Adrenal gland (tissue), 12 donors: ENCODE results near the gene EYS. TPM values are rescaled to one million over a fixed set of nuclear protein-coding genes. Genes with fewer than 3 reads are reported as not detected.

Experiments
- DNase-seq, 7 donors: peaks; one replicate each; pipeline ENCODE4 v3.0.0-alpha.2; 2019 to 2020
- H3K27ac ChIP-seq, 5 donors: fragments of 200-600 bp; sonication (generic) in 4 of 5; 1 replicate in 3 of 5; 2 replicates in 2 of 5; pipeline versions ENCODE4 v1.5.1 to v1.8.0; 2016 to 2020; ENCODE audit warnings: mild to moderate bottlenecking in 1 of 5
- H3K27me3 ChIP-seq: fragments of 200-600 bp; 2 replicates; pipeline ENCODE4 v1.8.0; 2021
- H3K36me3 ChIP-seq, 2 donors: fragments of 200-600 bp; replicated peaks in 1 of 2; 1 replicate in 1 of 2; 2 replicates in 1 of 2; pipeline versions ENCODE4 v1.5.1 to v1.8.0; 2018 to 2022
- H3K4me1 ChIP-seq, 2 donors: fragments of 200-600 bp; replicated peaks in 1 of 2; 1 replicate in 1 of 2; 2 replicates in 1 of 2; pipeline versions ENCODE4 v1.5.1 to v1.8.0; 2018 to 2021
- H3K4me3 ChIP-seq, 4 donors: fragments of 200-600 bp; sonication (generic) in 3 of 4; one replicate each; pipeline ENCODE4 v1.5.1; 2016 to 2018
- H3K9me3 ChIP-seq, 3 donors: fragments of 200-600 bp; sonication (generic) in 1 of 3; replicated peaks in 1 of 3; 1 replicate in 2 of 3; 2 replicates in 1 of 3; pipeline versions ENCODE4 v1.5.1 to v1.8.0; 2016 to 2021
- CTCF ChIP-seq, 6 experiments: fragments of 450-650 bp in 4 of 6; fragments of 200-600 bp in 2 of 6; sonication (generic) in 1 of 6; IDR thresholded peaks; 1 replicate in 5 of 6; 2 replicates in 1 of 6; pipeline versions ENCODE4 v1.5.1 to v1.8.0; 2016 to 2021; ENCODE audit warnings: antibody characterized with exemption in 6 of 6, mild to moderate bottlenecking in 2 of 6, moderate library complexity in 1 of 6
- POLR2A ChIP-seq, 2 donors: fragments of 450-650 bp; IDR thresholded peaks; one replicate each; pipeline ENCODE4 v1.6.1; 2017; ENCODE audit warnings: antibody characterized with exemption in 2 of 2, mild to moderate bottlenecking in 2 of 2, moderate library complexity in 1 of 2
- WGBS, 4 donors: extraction: QIAGEN DNeasy Blood & Tissue Kit in 2 of 4; methylation state at CpG; one replicate each; pipeline versions ENCODE4 v1.1.5 to v1.1.7; 2013 to 2017; 5-methylcytosine and 5-hydroxymethylcytosine counted together
- intact Hi-C, 2 donors: fragments of 100-400 bp; cut with DNase I; formaldehyde crosslinking; loops; one replicate each; pipeline versions ENCODE4 v1.14.1 to v1.15.0; 2022 to 2023
- polyA plus RNA-seq, 3 donors: library from polyadenylated mRNA; stranded (reverse); fragments of 200-250 nt in 2 of 3; fragments of 350-450 nt in 1 of 3; fragmentation: Illumina TruSeq in 1 of 3; extraction: RNeasy Lipid Tissue Mini Kit (QIAGEN cat#74804) in 1 of 3; gene quantifications; one replicate each; pipeline ENCODE4 v1.2.3, GENCODE V29; 2013 to 2014
- total RNA-seq, 9 donors: library from RNA; depleted of rRNA in 4 of 9; stranded (reverse); fragments of >200 nt in 4 of 9; fragments of 120-200 nt in 1 of 9; fragmentation: NEBNext Ultra II Directional in 1 of 9; extraction: Animal tissue kit (Norgen Biotek cat#: 25700) in 1 of 9; gene quantifications; one replicate each; pipeline versions ENCODE4 v1.1.0 to v1.2.4, GENCODE V29; 2013 to 2023
- donor health status: healthy with polysubstance abuse.
- donor health status: Bipolar disorder and iron deficiency.
- donor health status: DM: yes; HTN: yes; CAD: no.
- donor health status: DM: no; HTN: no; CAD: no.
- donor health status: DM: no; HTN: no; CAD: no.
- donor health status: DM: yes; HTN: yes; CAD: no.

The EYS gene
- total and polyA plus RNA-seq, 12 donors: 0.03 to 3.1 (median 0.18) TPM; not detected in 7

GRCh38 chr6:65680232-65680631 lies 26.8 kb downstream of the EYS start:
- no peak for DNase-seq
- TF ChIP-seq POLR2A (IDR thresholded peaks at IDR 0.05) (no peak), CTCF (IDR thresholded peaks at IDR 0.05) (no peak)
- Histone ChIP-seq H3K4me1 (no peaks in the 10 kb centered on the region), H3K9me3 (no peaks in the 10 kb centered on the region), H3K4me3 (no peak overlapping the region), H3K27ac (no peak overlapping the region), H3K27me3 (no peaks in the 10 kb centered on the region), H3K36me3 (no peaks in the 10 kb centered on the region)
- intact Hi-C loops: no loop called here

DNA sequence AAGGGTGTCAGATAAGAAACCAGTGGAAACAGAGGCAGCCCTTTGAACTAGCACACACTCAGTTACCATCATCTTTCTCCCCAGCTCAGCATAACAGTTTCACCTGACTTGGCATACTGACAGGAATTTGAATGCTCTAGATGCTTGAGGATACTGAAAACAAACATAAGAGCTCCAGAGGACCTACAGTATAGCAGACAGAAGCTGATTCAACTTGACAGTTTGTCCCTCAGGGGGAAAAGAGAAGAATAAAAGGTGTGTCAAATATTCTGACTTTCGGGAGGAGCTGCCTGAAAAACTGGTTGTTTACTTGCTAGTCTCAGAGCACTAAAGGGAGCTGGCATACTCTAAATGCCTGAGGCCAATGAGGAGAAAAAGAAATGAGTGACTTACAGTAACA lies 35.1 kb downstream of the EYS start:
- TF ChIP-seq POLR2A (IDR thresholded peaks at IDR 0.05): no peak
- no peak for TF ChIP-seq CTCF (IDR thresholded peaks at IDR 0.05)
- no peak overlapping the region for H3K4me3 ChIP-seq
- intact Hi-C loops: no loop called here
- no peak for DNase-seq
- no peaks in the 10 kb centered on the region for H3K27me3 ChIP-seq
- H3K27ac ChIP-seq: no peak overlapping the region
- H3K4me1 ChIP-seq: no peaks in the 10 kb centered on the region
- WGBS, 4 donors: 67 to 78% (median 74%) methylated on average over 1 of the region's 1 CpG
- no peaks in the 10 kb centered on the region for H3K36me3 ChIP-seq
- no peaks in the 10 kb centered on the region for H3K9me3 ChIP-seq

DNA sequence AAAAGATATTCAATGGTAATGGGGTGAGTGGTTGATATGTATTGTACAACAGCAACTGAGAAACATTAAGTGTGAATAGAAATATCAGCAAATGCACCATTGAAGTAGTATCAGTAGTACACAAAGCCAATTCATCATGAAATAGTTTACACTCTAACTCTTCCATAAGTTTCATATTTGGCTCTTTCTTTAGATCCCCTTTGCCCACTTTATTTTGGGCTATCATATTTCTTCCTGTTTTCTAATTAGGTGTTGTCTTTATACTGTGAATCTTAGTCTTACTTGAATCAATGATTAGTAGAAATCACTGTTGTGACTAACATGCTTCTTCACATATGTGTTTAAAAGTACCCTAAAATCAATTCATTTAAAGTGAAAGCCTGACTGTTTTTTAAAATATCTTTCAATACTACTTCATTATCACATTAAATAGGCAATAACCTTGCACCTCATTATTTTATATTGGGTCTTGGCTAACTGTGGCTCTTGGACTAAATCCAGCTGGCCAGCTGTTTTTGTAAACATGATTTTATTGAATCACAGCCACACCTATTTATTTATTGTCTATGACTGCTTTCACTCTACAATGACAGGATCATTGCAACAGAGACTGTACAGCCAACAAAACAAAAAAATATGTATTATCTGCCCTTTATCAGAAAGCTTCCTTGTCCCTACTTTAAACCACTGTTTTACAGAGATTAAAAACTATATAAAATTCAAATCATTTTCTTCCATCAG lies 38.9 kb downstream of the EYS start:
- H3K27ac ChIP-seq: no peak overlapping the region
- TF ChIP-seq CTCF (IDR thresholded peaks at IDR 0.05) (no peak), POLR2A (IDR thresholded peaks at IDR 0.05) (no peak)
- no peaks in the 10 kb centered on the region for H3K36me3 ChIP-seq
- no peak overlapping the region for H3K4me3 ChIP-seq
- H3K27me3 ChIP-seq: no peaks in the 10 kb centered on the region
- DNase-seq: no peak
- no peaks in the 10 kb centered on the region for H3K4me1 ChIP-seq
- H3K9me3 ChIP-seq: no peaks in the 10 kb centered on the region
- intact Hi-C loops: no loop called here

DNA sequence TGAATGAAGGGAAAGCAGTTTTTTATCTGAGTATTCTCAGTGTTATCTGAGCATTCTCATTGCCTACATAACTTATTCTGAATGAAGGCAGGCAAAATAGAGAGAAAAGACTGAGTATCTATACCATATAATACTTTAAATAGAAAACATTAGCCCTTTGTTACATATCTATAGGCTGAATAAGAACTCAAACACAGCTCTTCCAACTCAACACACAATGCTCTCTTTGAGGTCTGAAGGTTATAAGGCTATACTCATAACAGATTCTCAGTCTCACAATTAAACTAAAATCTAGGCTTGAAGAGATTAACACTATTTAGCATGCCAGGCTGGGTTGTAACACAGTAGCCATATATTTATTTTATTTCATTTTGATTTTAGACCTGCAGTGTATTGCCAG lies 56.9 kb downstream of the EYS start:
- no peaks in the 10 kb centered on the region for H3K36me3 ChIP-seq
- intact Hi-C loops: no loop called here
- no peak for TF ChIP-seq POLR2A (IDR thresholded peaks at IDR 0.05)
- TF ChIP-seq CTCF (IDR thresholded peaks at IDR 0.05): no peak
- H3K27me3 ChIP-seq: no peaks in the 10 kb centered on the region
- H3K9me3 ChIP-seq: no peaks in the 10 kb centered on the region
- no peak overlapping the region for H3K27ac ChIP-seq
- no peak overlapping the region for H3K4me3 ChIP-seq
- no peak for DNase-seq
- H3K4me1 ChIP-seq: no peaks in the 10 kb centered on the region
